K562 (cell line): ENCODE measurements around the gene INSM1. TPM values are rescaled to one million over a fixed set of nuclear protein-coding genes. Genes with fewer than 3 reads are reported as not detected.

Source experiments
- CBFA2T3 ChIP-seq: fragments of 450-650 bp; IDR thresholded peaks from 2 replicates; pipeline ENCODE4 v1.6.1; 2017
- HDAC2 ChIP-seq: fragments of 450-650 bp; IDR thresholded peaks from 2 replicates; pipeline ENCODE4 v1.6.1; 2016; ENCODE audit warnings: mild to moderate bottlenecking
- HES1 ChIP-seq: fragments of 450-650 bp; IDR thresholded peaks from 2 replicates; pipeline ENCODE4 v1.6.1; 2016; ENCODE audit warnings: low read depth, mild to moderate bottlenecking, moderate library complexity
- NFIC ChIP-seq: fragments of 450-650 bp; IDR thresholded peaks from 2 replicates; pipeline ENCODE4 v1.6.1; 2017; ENCODE audit warnings: mild to moderate bottlenecking, inconsistent platforms
- RCOR1 ChIP-seq, 2 experiments: IDR thresholded peaks; 2 replicates each; pipeline ENCODE4 v1.6.1; 2012; ENCODE audit warnings: low read depth in 2 of 2, low read length in 2 of 2, borderline replicate concordance in 1 of 2, improper control_type of control experiment in 1 of 2
- TCF3 ChIP-seq: sonication (generic); formaldehyde crosslinking; IDR thresholded peaks from 2 replicates; pipeline ENCODE4 v1.4.0; 2020; ENCODE audit warnings: mild to moderate bottlenecking, missing genetic modification reagents
- TEAD4 ChIP-seq, 2 experiments: sonication (generic) in 1 of 2; formaldehyde crosslinking in 1 of 2; IDR thresholded peaks; 2 replicates each; pipeline versions ENCODE4 v1.6.1 to v1.8.0; 2012 to 2022; ENCODE audit warnings: borderline replicate concordance in 1 of 2, inconsistent platforms in 1 of 2, low read length in 1 of 2, mild to moderate bottlenecking in 1 of 2, missing genetic modification reagents in 1 of 2
- polyA plus RNA-seq, 8 experiments: library from polyadenylated mRNA; depleted of rRNA in 4 of 8; stranded (reverse) in 5 of 8; unstranded in 3 of 8; fragments of >200 nt; fragmentation: Nextera tagmentation in 2 of 8; fragmentation: Illumina TruSeq in 1 of 8; extraction: Ambion mirVana in 2 of 8; extraction: Trizol in 1 of 8; gene quantifications; 2 replicates each; pipeline versions ENCODE4 v1.2.1 to v1.2.3, GENCODE V29; 2011 to 2014; ENCODE audit warnings: inconsistent platforms in 1 of 8, missing spikeins in 1 of 8
- total RNA-seq, 7 experiments: library from RNA; depleted of rRNA in 6 of 7; stranded (reverse); fragments of >200 nt in 6 of 7; fragmentation: Illumina TruSeq in 2 of 7; extraction: Trizol in 2 of 7; gene quantifications; 2 replicates each; pipeline versions ENCODE4 v1.2.1 to v1.2.3, GENCODE V29; 2011 to 2021; ENCODE audit warnings: low replicate concordance in 1 of 7
- TF ChIP-seq, protein P1 (sequence below): IDR thresholded peaks from 2 replicates; pipeline ENCODE4 v1.6.1; 2016; ENCODE audit warnings: missing genetic modification characterization, missing compliant biosample characterization
- TF ChIP-seq, protein P2 (sequence below): fragments of 450-650 bp; IDR thresholded peaks from 2 replicates; pipeline ENCODE4 v1.6.1; 2017; ENCODE audit warnings: antibody characterized with exemption

INSM1 gene
- total and polyA plus RNA-seq, 9 of the 15 experiments (the other 6 are each of a cell fraction or from before 2014, with no cell fraction given), result not detected

- peak; percentile 33; the same call in 1 of the 2 replicates for TF ChIP-seq HES1
- TF ChIP-seq, protein P1, sequence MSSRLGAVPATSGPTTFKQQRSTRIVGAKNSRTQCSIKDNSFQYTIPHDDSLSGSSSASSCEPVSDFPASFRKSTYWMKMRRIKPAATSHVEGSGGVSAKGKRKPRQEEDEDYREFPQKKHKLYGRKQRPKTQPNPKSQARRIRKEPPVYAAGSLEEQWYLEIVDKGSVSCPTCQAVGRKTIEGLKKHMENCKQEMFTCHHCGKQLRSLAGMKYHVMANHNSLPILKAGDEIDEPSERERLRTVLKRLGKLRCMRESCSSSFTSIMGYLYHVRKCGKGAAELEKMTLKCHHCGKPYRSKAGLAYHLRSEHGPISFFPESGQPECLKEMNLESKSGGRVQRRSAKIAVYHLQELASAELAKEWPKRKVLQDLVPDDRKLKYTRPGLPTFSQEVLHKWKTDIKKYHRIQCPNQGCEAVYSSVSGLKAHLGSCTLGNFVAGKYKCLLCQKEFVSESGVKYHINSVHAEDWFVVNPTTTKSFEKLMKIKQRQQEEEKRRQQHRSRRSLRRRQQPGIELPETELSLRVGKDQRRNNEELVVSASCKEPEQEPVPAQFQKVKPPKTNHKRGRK (tag), result no peak
- peak; percentile 83 to 93 for TF ChIP-seq RCOR1 (IDR thresholded peaks at IDR 0.05; ENCODE audit: borderline replicate concordance in 1 of 2, low read depth in 2 of 2, low read length in 2 of 2)
- TF ChIP-seq TEAD4 (IDR thresholded peaks at IDR 0.05; ENCODE audit: low read length), result peak; percentile 63; the same call in 1 of the 2 replicates
- no peak for TF ChIP-seq TEAD4 (CRISPR knock-in tag; IDR thresholded peaks at IDR 0.05; ENCODE audit: borderline replicate concordance)
- peak; percentile 43 for TF ChIP-seq NFIC
- TF ChIP-seq CBFA2T3, result peak; percentile 86
- TF ChIP-seq HDAC2, result peak; percentile 62; the same call in 1 of the 2 replicates
- TF ChIP-seq, protein P2, sequence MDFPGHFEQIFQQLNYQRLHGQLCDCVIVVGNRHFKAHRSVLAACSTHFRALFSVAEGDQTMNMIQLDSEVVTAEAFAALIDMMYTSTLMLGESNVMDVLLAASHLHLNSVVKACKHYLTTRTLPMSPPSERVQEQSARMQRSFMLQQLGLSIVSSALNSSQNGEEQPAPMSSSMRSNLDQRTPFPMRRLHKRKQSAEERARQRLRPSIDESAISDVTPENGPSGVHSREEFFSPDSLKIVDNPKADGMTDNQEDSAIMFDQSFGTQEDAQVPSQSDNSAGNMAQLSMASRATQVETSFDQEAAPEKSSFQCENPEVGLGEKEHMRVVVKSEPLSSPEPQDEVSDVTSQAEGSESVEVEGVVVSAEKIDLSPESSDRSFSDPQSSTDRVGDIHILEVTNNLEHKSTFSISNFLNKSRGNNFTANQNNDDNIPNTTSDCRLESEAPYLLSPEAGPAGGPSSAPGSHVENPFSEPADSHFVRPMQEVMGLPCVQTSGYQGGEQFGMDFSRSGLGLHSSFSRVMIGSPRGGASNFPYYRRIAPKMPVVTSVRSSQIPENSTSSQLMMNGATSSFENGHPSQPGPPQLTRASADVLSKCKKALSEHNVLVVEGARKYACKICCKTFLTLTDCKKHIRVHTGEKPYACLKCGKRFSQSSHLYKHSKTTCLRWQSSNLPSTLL, result no peak
- peak; percentile 76 for TF ChIP-seq TCF3 (CRISPR knock-in tag)
Measured at GRCh38 chr20:20410678-20411077, 42.8 kb downstream of the INSM1 start (continued).
